Daoy (cell line): ENCODE measurements around the gene FMN1. TPM values are rescaled to one million over a fixed set of nuclear protein-coding genes. Genes with fewer than 3 reads are reported as not detected.

Source experiments
- DNase-seq: peaks from one replicate; pipeline ENCODE4 v3.0.0-alpha.2; 2015; ENCODE audit warnings: low read depth
- total RNA-seq: library from RNA; depleted of rRNA; stranded (reverse); fragments of >200 nt; shearing (Covaris generic); gene quantifications from 2 replicates; pipeline ENCODE4 v1.2.3, GENCODE V29; 2014

FMN1 gene
- total RNA-seq, 1 experiment from 2014 or later = 4.9 TPM

DNA sequence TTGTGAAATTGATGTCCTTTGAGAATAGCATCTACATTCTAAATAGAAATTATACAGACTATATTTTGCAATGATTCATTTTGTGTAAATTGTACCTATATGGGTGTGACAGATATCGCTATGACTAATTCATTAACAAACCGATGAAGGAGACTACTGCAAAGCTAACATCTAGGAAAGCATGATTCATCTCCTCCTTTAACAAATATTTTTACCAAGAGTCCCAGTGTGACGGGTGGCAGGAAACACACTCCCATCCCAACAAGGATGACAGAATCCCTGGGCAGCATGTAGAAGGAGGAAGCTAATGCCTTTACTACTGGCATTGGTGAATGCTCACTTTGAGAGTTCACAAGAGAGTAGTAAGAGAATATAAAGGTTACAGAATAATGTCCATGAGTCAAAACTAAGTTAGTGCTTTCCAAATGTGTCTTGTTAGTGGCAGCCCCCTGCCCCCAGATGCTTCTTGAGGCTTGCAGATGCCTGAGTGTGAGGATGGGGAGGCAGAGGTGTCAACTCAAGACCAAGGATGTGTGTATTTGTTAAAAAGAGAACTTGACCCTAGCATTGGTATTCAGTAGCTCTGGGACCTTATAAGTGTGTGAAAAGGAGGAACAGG lies 180.6 kb downstream of the FMN1 start:
- DNase-seq = peak; percentile 85

DNA sequence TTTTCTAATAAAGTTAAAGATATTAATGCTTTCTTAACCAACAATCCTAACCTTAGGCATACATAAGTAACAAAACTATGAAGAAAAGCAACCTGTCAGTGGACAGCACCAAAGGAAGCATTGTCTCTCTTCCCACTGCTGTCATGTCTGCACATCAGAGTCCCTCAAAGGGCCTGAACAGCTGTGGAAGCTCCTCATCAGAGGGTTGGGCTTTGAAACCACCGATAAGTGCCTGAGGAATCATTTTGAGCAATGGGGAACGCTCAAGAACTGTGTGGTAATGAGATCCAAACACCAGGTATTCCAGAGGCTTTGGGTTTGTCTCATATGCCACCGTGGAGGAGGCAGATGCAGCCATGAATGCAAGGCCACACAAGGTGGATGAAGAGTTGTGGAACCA lies 182.5 kb downstream of the FMN1 start:
- no peak for DNase-seq

DNA sequence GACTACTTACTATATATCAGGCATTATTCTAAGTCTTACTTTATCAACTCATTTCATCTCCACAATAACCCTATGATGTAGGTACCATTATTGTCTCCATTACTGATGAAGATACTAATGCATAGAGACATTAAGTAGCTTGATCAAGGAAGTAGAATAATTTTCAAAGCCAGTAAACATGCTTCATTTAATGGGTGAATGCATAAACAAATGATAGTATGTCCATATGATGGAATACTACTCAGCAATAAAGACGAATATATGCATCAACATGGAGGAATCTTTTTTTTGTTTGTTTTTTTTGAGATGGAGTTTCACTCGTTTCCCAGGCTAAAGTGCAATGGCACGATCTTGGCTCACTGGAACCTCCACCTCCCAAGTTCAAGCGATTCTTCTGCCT lies 184.9 kb downstream of the FMN1 start:
- no peak for DNase-seq

DNA sequence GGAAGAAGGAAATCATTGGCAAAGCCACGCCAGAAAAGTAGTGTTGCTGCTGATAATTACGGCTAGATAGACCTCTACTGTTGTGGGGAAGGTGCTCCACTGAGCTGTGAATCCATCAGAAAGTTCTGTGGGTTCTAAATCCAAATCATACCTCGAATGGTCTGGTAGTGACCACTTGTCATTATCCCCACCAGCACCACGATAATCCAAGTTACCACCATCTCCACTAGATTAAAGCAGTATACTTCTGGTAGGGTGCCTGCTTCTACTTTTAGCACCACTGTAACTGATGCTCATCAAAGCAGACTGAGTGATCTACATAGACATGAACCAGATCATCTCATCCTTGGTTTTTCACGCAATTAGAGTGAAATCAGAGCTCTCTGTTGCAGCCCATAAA lies 185.5 kb downstream of the FMN1 start:
- DNase-seq = no peak

DNA sequence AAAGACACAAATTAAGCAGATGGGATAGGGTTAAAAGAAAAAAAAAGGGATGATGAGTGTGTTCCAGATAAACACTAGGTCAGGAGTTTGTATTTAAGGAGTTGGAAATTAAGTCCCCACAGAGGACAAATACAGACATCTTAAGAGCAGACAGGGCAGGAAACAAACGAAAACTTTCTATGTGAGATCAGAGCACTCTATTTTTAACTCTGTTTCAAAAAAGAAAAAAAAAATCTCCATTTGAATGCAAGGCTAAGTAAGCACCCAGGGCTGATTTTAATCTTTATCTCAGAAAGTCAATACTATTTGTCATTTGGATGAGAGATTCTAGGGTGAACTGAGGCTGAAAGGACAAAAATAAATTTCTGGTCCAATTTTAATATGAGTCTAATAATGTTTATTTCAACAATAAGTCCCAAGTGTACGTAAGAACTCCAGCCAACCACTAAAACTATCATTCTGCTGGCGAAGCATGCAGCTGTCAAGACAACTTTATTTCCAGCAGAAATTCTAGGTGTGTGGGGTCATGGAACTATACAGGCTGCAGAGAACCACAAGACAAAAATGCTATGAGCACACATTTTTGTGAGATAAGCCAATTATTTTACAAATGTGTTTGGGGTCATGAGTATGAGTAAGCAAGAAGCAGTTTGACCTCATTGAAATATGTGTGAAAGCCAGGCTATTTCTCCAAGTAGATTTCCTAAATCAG lies 186.1 kb downstream of the FMN1 start:
- DNase-seq = peak; percentile 22

DNA sequence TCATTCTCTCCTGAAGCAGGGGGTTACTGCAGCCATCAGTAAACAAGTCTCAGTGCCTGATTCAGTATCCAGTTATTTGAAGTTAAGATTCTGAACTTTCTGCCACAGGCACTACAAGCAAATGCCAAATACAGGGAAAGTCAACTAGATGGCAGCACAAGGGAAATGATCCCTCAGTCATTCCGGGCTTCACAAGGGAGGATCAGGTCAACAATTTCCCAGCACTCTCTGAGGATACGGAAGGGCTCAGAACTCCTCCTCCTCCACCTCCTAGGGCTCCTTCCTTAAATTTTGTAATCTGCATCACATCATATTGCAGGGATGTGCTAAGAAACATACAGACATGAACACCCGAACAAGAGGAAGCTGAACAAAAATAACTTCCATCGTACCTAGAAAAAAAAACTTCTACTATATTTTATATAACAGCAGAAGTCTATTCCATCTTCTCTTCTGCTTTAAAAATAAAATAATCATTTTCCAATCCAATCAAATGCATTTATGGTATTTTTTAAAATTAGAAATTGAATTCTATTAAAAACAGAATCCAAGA lies 187.1 kb downstream of the FMN1 start:
- DNase-seq = peak; percentile 36

DNA sequence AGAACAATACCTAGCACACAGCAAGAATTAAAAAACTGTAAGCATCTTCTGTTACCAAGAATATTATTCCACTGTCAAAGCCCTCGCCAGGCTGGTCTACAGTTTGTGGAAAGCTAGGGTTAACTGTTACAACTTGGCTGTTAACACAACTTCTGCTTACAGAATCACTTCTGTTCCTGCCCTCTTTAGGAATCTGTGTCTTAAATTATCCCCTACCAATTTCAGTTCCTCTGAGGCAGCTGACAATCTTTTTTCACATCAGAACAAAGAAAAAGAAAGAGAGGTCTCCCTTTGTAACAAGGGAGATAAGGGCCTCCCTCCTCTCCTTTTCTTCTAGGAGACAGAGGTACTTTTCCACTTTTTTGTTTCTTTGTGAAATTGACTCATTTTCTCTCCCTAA lies 188.9 kb downstream of the FMN1 start:
- DNase-seq = no peak

DNA sequence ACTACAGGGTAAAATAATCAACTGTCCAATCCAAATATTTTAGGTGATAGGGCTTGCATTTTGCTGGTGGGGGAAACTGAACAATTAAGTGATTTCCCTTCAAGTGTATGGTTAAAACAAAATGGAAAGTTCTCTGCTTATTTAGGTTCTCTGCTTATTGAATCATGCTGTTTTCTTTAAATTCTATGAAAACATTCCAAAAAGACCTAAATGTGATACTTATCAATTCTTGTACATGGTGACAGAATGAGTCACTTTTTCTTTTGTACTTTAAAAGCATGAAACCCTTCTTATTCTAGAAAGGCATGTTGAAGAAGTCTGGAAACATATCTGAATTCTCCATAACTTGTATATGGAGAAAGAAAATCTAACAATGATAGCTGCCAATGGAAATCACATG lies 192.6 kb downstream of the FMN1 start:
- DNase-seq = no peak

DNA sequence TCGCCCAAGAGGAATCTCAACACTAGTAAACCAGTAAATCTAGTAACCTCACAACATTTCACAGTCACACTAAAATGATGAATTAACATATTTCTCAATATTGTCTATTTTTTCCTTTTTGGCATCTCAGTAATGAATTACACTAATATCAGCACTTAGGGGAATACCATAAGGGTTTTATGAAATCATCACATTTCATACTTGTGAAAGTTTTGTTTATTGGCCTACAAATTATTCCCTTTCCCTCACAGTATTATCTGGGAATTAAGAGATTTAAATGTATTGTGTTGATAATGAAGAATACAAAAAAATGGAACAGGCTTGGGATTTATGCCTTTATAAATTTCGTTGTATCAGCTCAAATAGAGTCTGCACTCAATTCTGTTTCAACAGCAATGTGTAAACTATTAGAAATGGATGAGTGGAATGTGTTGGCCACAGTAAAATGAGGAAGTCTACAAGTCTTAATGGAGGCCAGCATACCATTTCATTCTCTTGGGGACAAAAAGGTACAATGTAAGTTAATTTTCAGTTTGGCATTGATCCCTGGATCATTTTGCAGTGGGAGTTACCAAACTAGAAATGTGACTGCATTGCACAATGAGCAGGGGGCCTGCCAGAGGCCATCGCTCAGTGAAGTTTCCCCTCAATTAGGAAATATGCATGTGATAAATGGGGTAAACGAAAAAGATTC lies 195.4 kb downstream of the FMN1 start:
- DNase-seq = no peak

DNA sequence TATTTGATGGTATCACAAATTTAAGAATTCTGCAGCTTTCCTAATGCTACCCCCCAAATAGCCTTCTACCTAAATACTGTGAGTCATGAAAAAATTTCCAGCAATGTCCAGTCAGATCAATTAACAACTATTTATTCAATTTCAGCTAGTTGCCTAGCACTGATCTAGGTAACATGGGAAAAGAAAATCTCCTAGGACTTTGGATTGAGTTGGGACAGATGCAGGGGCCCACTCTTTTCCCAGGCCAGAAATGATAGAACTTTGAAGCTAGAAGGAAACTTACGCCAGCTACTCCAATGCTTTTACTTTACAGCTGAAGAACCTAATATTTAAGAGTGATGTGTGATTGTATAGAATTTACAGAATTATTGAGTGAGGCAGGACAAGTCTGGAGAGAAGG lies 196.3 kb downstream of the FMN1 start:
- DNase-seq = no peak

DNA sequence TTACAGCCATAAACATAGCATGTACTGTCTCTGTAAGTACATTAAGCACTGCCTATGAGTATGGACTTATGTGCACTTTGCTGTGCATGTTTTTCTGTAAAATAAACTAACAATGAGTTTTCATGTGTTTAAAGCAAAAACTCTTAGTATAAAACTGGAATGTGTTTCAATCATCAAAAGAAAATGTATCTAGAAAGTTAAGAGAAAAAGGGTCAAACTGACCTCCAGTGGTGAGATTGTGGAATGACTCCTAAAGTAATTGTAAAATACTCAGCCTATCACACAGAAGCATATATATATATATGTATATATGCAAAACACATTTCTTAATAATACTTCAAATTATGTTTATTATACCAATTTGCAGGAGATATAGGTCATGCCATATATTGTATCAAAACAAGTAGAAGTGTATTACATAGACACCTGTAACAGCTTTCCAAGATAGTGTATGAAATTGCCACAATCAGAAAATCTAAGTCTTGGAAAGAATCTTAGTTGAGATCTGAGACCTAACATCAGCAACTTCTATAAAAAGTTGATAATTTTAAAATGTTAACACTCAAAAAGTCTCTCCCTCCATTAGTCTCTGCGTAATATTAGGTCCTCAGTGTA lies 199.6 kb downstream of the FMN1 start:
- DNase-seq = peak; percentile 15

DNA sequence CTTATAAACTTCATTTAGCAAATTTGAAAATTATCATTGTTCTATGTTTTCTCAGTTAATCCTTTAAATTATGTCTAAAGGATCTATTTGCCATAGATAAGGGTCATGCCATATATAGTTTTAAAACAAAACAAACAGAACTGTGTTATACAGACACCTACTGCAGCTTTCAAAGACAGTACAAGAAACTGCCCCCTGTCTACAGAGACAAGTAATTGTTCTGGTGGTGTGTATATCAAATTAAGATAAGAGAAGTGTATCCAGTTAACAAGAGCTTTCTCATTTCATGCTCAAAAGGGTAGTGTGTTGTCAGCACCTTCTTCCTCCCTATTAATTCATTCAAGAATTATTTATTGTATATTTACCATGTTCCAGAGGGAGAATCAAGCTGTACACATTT lies 201.2 kb downstream of the FMN1 start:
- no peak for DNase-seq

DNA sequence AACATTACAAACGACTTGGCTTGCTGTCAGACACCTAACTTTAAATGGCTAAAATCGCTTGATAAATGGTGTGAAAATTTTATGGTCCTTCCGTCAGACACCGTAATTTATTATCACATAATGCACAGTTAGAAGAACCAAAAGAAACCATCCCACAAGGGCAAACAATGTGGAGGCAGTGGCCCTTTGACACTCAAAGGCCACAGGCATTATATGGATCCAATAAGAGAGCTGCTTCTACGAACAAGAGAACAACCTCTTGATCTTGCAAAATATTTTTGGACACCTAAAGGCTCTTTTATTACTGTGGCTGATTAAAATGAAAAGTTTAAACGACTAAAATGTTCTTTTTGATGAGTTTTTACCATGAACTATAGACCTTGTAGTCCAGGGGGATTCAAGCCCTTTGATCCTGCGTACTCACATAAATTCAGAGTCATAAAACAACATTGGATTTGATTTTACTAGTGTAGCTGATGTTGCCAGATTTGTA lies 202.8 kb downstream of the FMN1 start:
- DNase-seq = no peak

DNA sequence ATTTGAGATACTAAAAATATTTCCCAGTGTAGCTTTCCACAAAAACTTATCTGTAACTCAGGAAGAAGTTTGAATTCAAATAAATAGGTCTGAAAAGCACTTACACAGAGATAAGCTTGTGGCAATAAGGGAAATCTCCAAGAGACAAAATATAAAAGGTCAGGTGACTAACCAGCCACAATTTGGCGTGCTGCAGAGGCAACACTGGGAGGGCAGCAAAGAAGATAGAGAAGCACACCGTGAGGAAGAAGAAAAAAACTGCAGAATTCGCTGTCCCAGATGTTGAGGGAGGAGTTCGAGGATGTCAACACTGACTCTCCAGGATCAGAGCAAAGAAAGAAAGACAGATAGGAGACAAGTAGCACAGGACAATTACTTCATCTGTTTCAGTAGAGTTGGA lies 204.4 kb downstream of the FMN1 start:
- DNase-seq = no peak

DNA sequence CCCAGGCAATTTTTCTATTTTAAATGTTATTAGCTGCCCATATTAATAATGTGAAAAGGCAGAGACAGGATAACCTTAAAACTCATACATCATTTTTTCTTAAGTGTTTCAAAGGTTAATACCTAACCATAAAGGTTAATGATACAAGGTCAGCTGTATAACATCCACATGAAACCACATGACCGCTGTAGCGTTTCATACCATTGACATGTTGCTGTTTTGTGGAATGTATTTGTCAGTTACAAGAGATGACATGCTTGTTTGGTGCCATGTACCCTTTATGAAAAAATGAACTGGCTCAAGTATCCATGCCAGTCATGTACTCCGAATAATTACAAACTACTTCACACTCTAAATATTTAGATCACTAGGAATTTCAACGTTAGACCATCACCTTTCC lies 207.4 kb downstream of the FMN1 start:
- DNase-seq = no peak

DNA sequence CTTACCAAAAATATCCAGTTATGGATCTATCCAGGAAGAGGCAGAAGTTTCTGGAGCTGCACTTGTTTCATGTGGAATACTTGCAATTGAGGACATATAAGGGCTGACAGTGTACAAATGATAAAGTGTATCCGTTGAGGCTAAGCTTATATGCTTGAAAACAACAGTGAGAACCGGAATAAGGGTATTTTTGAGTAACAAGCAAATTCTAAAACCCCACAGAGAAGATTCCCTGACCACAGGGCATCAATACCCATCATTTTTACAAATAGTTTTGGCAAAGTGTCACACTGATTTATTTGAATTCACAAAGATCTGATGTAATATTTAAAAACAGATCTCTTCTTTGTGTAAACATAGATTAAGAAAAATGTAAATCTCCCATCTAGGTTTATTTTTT lies 208.4 kb downstream of the FMN1 start:
- no peak for DNase-seq

DNA sequence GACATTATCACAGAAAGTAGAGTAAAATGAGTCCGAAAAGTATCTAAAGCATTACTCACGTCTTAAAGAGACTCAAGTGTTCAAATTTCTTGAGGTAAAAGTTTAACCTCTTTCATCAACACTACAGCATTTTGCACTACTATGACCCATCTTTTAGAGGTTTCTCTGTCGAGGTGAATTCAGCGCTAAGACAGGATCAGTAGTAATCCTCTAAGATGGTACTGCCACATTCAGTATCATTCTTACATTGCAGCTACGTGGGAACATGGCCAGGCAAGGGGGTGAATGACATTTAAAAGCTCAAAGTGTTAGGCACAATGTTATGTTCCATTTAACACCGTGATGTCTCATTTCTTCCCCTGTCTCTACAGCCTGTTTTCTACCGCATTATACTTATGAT lies 210.8 kb downstream of the FMN1 start:
- DNase-seq = no peak

DNA sequence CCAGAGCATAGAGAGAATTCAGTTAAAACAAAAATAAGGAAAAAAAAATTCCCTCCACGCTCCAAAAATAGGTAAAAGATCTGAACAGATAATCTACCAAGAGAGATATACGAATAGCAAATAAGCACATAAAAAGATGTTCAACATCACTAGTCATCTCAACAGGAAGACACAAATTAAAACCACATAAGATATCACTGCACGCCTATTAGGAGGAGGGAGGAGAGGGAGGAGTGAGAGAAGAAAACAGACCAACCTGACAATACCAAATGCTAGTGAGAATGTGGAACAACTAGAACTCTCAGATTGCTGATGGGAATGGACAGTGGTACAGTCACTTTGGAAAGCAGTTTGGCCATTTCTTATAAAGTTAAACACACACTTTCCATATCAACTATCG lies 212.5 kb downstream of the FMN1 start:
- DNase-seq = no peak

DNA sequence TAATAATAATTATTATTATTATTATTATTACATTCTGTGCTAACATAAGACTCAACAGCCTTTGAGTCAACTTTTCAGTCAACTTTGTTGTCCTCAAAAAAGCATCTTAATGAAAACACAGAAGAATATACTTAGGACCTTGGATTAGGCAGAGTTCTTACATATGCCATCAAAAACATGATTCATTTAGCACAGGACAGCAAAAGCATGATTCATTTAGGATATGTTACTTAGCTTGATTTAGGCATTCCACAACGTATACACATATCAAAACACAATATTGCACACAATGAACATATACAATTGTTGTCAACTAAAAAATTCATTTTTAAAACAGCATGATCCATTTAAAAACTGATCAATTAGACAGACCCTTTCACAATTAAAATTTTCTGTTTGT lies 213.0 kb downstream of the FMN1 start:
- no peak for DNase-seq

DNA sequence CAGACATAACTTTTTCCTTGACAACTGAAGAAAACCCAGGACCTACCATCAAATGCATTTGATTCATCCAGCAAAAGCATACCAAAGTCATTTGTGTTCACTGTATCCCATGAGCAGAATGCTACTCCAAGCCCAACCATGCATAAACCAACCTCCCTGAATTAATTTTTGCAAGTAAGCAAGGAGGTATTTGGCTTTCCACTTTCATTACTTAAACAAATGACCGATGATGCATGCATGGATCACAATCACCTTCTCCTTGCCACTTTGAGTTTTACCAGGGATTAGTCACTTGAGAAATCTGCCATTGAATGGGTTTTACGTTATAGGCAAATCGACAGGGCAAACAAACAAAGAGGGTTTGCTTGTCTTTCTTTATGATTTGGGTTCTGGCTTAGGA lies 214.8 kb downstream of the FMN1 start:
- peak; percentile 79 for DNase-seq

DNA sequence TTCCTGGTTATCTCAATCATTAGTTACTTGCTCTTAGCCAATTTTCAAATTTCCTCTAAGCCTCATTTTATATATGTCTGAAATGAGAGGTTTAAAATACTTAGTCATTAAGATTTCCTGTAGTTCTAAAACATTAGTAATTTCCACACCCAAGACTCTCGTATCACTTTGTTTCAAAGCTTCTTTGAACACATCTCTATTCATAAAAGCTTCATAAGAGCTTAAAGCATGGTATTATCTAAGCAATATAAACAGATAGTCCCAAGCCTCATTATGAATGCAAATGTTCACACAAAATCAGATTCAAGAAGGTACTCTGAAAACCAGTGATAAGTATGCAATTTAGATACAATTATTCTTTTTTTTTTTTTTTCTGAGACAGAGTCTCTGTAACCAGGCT lies 217.0 kb downstream of the FMN1 start:
- no peak for DNase-seq

DNA sequence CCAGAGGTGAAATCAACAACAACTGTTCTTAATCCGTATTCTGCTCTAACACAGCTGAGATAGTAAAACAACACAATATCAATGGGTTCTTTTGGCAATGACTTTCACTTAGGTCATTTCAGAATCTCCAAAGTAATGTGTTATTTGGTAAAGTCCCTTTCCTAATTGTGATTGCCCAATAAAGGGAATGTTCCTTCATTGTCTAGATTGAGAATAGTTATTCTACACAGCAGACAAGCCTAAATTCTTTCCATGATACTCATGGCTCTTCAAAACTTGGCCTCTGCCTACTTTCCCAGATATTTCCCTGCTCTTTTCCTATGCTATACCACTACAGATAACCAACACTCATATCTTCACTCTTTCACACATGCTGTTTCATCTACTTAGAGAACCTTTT lies 219.8 kb downstream of the FMN1 start:
- DNase-seq = no peak
